ENCODE data around the gene KCTD10. TPM values are rescaled to one million over a fixed set of nuclear protein-coding genes. Genes with fewer than 3 reads are reported as not detected.

The KCTD10 gene
- total RNA-seq, 1 experiment from 2014 or later: 56.7 TPM

DNA sequence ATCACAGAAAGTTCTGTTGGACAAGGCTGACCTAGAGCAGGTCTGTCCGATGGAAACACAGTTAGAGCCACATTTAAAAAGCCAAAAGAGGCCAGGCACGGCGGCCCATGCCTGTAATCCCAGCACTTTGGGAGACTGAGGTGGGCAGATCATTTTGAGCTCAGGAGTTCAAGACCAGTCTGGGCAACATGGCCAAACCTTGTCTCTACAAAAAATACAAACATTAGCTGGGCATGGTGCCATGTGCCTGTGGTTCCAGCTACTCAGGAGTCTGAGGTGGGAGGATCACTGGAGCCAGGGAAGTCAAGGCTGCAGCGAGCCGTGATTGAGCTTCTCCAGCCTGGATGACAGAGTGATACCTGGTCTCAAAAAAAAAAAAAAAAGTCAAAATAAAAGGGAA is 15.3 kb upstream of the KCTD10 start:
- no TSS peak for BruUV-seq (replicated peaks)
- H3K9me3 Mint-ChIP-seq (ENCODE audit: low read depth, unreplicated experiment): no peaks in the 10 kb centered on the region
- H3K36me3 Mint-ChIP-seq (ENCODE audit: insufficient read depth, unreplicated experiment): no peaks in the 10 kb centered on the region
- no peak overlapping the region for H3K4me3 Mint-ChIP-seq (ENCODE audit: low read depth, unreplicated experiment)
- no peak for DNase-seq
- CTCF ChIA-PET: no interaction called here
- TF ChIP-seq, protein P1, sequence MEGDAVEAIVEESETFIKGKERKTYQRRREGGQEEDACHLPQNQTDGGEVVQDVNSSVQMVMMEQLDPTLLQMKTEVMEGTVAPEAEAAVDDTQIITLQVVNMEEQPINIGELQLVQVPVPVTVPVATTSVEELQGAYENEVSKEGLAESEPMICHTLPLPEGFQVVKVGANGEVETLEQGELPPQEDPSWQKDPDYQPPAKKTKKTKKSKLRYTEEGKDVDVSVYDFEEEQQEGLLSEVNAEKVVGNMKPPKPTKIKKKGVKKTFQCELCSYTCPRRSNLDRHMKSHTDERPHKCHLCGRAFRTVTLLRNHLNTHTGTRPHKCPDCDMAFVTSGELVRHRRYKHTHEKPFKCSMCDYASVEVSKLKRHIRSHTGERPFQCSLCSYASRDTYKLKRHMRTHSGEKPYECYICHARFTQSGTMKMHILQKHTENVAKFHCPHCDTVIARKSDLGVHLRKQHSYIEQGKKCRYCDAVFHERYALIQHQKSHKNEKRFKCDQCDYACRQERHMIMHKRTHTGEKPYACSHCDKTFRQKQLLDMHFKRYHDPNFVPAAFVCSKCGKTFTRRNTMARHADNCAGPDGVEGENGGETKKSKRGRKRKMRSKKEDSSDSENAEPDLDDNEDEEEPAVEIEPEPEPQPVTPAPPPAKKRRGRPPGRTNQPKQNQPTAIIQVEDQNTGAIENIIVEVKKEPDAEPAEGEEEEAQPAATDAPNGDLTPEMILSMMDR (IDR thresholded peaks at IDR 0.05; ENCODE audit: unreplicated experiment): no peak
- intact Hi-C loops (cut with micrococcal nuclease; ENCODE audit: unreplicated experiment): no loop called here
- H3K4me1 Mint-ChIP-seq (ENCODE audit: low read depth, unreplicated experiment): no peaks in the 10 kb centered on the region
- H3K27ac Mint-ChIP-seq (ENCODE audit: unreplicated experiment): no peak overlapping the region
- H3K27me3 Mint-ChIP-seq (ENCODE audit: unreplicated experiment): no peaks in the 10 kb centered on the region

GRCh38 chr12:109491671-109492070 is 14.6 kb upstream of the KCTD10 start:
- no peaks in the 10 kb centered on the region for H3K36me3 Mint-ChIP-seq (ENCODE audit: insufficient read depth, unreplicated experiment)
- TF ChIP-seq, protein P1 (IDR thresholded peaks at IDR 0.05; ENCODE audit: unreplicated experiment): no peak
- CTCF ChIA-PET: no interaction called here
- intact Hi-C loops (cut with micrococcal nuclease; ENCODE audit: unreplicated experiment): no loop called here
- H3K9me3 Mint-ChIP-seq (ENCODE audit: low read depth, unreplicated experiment): no peaks in the 10 kb centered on the region
- DNase-seq: no peak
- H3K4me3 Mint-ChIP-seq (ENCODE audit: low read depth, unreplicated experiment): no peak overlapping the region
- no peak overlapping the region for H3K27ac Mint-ChIP-seq (ENCODE audit: unreplicated experiment)
- no TSS peak for BruUV-seq (replicated peaks)
- no peaks in the 10 kb centered on the region for H3K4me1 Mint-ChIP-seq (ENCODE audit: low read depth, unreplicated experiment)
- no peaks in the 10 kb centered on the region for H3K27me3 Mint-ChIP-seq (ENCODE audit: unreplicated experiment)

DNA sequence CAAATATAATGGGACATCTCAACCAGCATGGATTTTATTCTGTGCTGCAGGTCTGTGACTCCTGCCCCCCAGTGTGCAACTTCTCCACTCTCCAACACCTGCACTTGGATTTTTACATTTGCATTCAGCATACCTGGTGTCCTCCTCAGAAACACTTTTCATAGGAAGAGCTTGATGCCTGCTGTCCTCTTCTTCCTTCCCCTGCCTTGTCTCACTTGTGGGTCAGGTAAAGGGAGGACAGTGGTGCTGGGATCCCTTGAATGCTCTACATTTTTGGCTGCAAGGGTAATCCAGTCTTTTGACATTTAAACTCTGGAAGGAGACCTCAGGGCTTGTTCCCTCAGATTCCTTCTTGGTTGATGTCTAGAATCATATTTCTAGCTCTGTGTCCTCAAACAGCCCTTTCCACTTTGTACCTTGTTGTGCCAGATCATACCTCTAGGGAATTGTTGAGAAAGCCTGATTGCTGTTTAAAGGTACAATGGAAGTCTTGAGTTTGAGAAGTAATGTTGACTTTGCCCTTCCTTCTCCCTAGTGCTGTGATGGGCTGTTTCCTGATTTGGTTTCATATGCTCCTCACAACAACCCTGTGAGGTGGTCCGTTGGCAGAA is 13.0 kb upstream of the KCTD10 start:
- BruUV-seq (replicated peaks): no TSS peak
- TF ChIP-seq, protein P1 (IDR thresholded peaks at IDR 0.05; ENCODE audit: unreplicated experiment): no peak
- H3K9me3 Mint-ChIP-seq (ENCODE audit: low read depth, unreplicated experiment): no peaks in the 10 kb centered on the region
- no peaks in the 10 kb centered on the region for H3K4me1 Mint-ChIP-seq (ENCODE audit: low read depth, unreplicated experiment)
- no peak overlapping the region for H3K4me3 Mint-ChIP-seq (ENCODE audit: low read depth, unreplicated experiment)
- peaks cover 2% of the 10 kb centered on the region for H3K36me3 Mint-ChIP-seq (ENCODE audit: insufficient read depth, unreplicated experiment)
- intact Hi-C loops (cut with micrococcal nuclease; ENCODE audit: unreplicated experiment): no loop called here
- H3K27me3 Mint-ChIP-seq (ENCODE audit: unreplicated experiment): no peaks in the 10 kb centered on the region
- CTCF ChIA-PET: no interaction called here
- H3K27ac Mint-ChIP-seq (ENCODE audit: unreplicated experiment): no peak overlapping the region
- no peak for DNase-seq

DNA sequence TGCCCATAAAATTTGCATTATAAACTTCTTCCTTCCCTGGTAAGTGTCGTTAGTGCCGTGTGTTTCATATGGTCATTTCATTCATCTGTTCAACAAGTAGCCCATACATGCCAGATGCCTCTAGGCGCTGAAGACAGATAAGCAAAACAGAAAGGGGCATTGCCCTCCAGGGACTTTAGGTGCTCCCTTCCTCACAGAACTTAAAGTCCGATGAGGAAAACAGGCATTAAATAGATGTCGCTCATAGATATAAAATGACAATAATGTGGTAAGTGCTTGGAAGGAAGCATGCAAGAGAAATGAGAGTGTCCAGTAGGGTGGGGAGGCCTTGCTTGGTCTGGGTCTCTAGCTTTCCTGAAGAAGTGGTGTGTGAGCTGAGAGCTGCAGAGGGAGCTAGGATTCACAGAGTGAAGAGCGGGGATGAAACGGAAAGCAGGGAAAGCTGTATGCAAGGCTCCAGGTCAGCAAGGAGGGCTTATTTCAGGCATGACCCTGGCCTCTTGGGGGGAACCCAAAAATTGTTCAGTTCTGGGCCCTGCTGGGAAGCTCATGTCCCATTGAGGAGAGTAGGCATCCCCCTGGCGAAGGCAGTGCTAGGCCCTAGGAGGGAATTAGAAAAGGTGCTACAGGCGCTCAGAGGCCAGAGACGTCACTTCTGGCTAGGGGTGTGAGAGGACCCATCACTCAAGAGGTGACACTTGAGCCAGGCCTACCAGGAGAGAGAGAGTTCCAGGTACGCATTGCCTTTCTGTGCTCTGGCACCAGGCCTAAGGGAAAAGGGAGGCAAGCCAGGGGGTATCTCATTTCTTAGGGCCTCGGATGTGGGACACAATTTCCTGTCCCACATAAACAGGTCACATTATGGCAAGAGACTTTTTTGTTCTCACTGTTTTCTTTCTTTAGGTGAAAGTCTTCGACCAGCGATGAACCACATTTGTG is 12.2 kb upstream of the KCTD10 start:
- Mint-ChIP-seq H3K27me3 (ENCODE audit: unreplicated experiment) (no peaks in the 10 kb centered on the region), H3K36me3 (ENCODE audit: insufficient read depth, unreplicated experiment) (peaks cover 5% of the 10 kb centered on the region), H3K9me3 (ENCODE audit: low read depth, unreplicated experiment) (no peaks in the 10 kb centered on the region), H3K4me1 (ENCODE audit: low read depth, unreplicated experiment) (no peaks in the 10 kb centered on the region), H3K4me3 (ENCODE audit: low read depth, unreplicated experiment) (no peak overlapping the region), H3K27ac (ENCODE audit: unreplicated experiment) (no peak overlapping the region)
- CTCF ChIA-PET: no interaction called here
- intact Hi-C loops (cut with micrococcal nuclease; ENCODE audit: unreplicated experiment): no loop called here
- TF ChIP-seq, protein P1 (IDR thresholded peaks at IDR 0.05; ENCODE audit: unreplicated experiment): no peak
- DNase-seq: no peak
- BruUV-seq (replicated peaks): no TSS peak
